ENCODE measurements around the gene MPV17.

Gene MPV17

DNA sequence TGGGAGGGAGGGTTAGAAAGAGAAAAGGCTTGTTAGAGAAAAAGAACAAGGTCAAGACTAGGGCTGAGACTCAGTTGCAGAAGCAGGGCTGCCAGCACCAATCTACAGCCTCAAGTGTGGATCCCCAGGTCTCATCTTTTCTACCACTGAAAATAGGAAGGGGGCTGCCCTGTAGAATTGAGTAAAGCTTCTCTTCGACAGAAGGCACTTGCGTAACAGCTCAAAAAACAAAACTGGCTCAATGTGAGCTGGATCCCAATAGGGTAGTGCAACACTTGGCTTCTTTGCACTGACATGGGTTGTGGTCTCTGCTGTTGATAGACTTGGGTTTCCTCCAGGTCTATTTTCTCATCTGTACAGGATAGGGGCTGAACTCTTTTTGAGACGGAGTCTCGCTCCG, 1.8 kb upstream of the MPV17 start:
- Histone ChIP-seq H3K36me3 (ENCODE audit: control insufficient read depth, low read length) (peaks cover 44% of the 10 kb centered on the region), H3K9me2 (replicated peaks; ENCODE audit: control insufficient read depth, low read length) (no peaks in the 10 kb centered on the region), H3F3A (ENCODE audit: control insufficient read depth, insufficient read depth) (peaks cover 11% of the 10 kb centered on the region), H3K79me2 (ENCODE audit: control insufficient read depth, low read length) (peaks cover 29% of the 10 kb centered on the region), H4K20me1 (ENCODE audit: control insufficient read depth, insufficient read depth, low read depth, low read length) (no peaks in the 10 kb centered on the region), H3K27me3 (ENCODE audit: control insufficient read depth, low read length) (no peaks in the 10 kb centered on the region), H3K4me2 (ENCODE audit: low read length) (0 out of 2 replicates have a peak overlapping the region, but pooled peaks have one; percentile 86), H3K4me1 (ENCODE audit: control insufficient read depth, low read length) (peaks cover 22% of the 10 kb centered on the region), H3K9me3 (ENCODE audit: control insufficient read depth, insufficient read depth, low read length) (no peaks in the 10 kb centered on the region), H3K4me3 (ENCODE audit: low read length) (no peak overlapping the region), H3K27ac (ENCODE audit: low read depth, low read length) (no peak overlapping the region)
- TF ChIP-seq, protein P1, sequence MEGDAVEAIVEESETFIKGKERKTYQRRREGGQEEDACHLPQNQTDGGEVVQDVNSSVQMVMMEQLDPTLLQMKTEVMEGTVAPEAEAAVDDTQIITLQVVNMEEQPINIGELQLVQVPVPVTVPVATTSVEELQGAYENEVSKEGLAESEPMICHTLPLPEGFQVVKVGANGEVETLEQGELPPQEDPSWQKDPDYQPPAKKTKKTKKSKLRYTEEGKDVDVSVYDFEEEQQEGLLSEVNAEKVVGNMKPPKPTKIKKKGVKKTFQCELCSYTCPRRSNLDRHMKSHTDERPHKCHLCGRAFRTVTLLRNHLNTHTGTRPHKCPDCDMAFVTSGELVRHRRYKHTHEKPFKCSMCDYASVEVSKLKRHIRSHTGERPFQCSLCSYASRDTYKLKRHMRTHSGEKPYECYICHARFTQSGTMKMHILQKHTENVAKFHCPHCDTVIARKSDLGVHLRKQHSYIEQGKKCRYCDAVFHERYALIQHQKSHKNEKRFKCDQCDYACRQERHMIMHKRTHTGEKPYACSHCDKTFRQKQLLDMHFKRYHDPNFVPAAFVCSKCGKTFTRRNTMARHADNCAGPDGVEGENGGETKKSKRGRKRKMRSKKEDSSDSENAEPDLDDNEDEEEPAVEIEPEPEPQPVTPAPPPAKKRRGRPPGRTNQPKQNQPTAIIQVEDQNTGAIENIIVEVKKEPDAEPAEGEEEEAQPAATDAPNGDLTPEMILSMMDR (IDR thresholded peaks at IDR 0.05; ENCODE audit: low read depth, low read length, poor library complexity, severe bottlenecking): no peak
- TF ChIP-seq EZH2phosphoT487 (IDR thresholded peaks at IDR 0.05; ENCODE audit: borderline replicate concordance, low read length): no peak

DNA sequence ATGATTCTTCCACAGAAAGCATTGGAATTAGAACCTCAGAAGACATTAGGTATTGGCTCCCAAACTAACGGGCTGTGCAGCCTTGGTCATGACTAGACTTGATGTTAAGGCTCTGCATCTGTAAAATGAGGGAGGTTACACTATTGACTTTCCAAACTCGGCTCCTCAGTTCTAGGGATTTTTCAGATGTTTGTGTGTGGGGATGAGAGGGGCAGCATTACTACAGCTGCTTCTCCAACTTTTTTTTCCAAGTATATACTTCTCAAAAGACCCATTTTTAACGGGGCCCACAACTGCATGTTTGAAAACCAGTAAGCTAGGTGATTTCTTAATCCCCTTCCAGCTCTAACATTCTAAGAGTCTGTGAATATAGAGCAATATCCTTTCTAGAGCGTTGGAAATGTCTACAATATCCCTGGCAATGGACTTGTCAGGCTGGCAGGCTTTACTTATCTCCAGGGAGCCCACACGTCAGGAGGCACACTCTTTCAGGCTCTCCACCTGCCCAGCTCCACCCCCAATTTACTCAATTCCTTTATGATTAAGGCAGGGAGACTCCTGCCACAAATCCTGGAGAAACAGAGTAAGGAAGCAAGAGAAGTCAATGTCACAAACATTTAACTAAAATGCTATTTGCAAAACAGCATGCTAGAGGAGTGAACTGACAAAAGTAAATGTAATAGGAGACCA, 844 bp upstream of the MPV17 start:
- TF ChIP-seq, protein P1 (IDR thresholded peaks at IDR 0.05; ENCODE audit: low read depth, low read length, poor library complexity, severe bottlenecking): no peak
- no peak for TF ChIP-seq EZH2phosphoT487 (IDR thresholded peaks at IDR 0.05; ENCODE audit: borderline replicate concordance, low read length)
- no peaks in the 10 kb centered on the region for H3K9me3 ChIP-seq (ENCODE audit: control insufficient read depth, insufficient read depth, low read length)
- H3K36me3 ChIP-seq (ENCODE audit: control insufficient read depth, low read length): peaks cover 34% of the 10 kb centered on the region
- H3K4me2 ChIP-seq (ENCODE audit: low read length): peak overlapping the region; percentile 86
- no peaks in the 10 kb centered on the region for H3K9me2 ChIP-seq (replicated peaks; ENCODE audit: control insufficient read depth, low read length)
- peak overlapping the region; percentile 86 for H3K4me3 ChIP-seq (ENCODE audit: low read length)
- H3K27me3 ChIP-seq (ENCODE audit: control insufficient read depth, low read length): no peaks in the 10 kb centered on the region
- H3K79me2 ChIP-seq (ENCODE audit: control insufficient read depth, low read length): peaks cover 29% of the 10 kb centered on the region
- H4K20me1 ChIP-seq (ENCODE audit: control insufficient read depth, insufficient read depth, low read depth, low read length): no peaks in the 10 kb centered on the region
- peaks cover 11% of the 10 kb centered on the region for H3F3A ChIP-seq (ENCODE audit: control insufficient read depth, insufficient read depth)
- peaks cover 22% of the 10 kb centered on the region for H3K4me1 ChIP-seq (ENCODE audit: control insufficient read depth, low read length)
- peak overlapping the region; percentile 52 for H3K27ac ChIP-seq (ENCODE audit: low read depth, low read length)

GRCh38 chr2:27322301-27322765, 564 bp downstream of the MPV17 start:
- TF ChIP-seq EZH2phosphoT487 (IDR thresholded peaks at IDR 0.05; ENCODE audit: borderline replicate concordance, low read length): no peak
- TF ChIP-seq, protein P1 (IDR thresholded peaks at IDR 0.05; ENCODE audit: low read depth, low read length, poor library complexity, severe bottlenecking): no peak
- Histone ChIP-seq H3K36me3 (ENCODE audit: control insufficient read depth, low read length) (peaks cover 23% of the 10 kb centered on the region), H3K4me3 (ENCODE audit: low read length) (peak overlapping the region; percentile 86), H3K4me1 (ENCODE audit: control insufficient read depth, low read length) (peaks cover 22% of the 10 kb centered on the region), H3F3A (ENCODE audit: control insufficient read depth, insufficient read depth) (peaks cover 11% of the 10 kb centered on the region), H3K27ac (ENCODE audit: low read depth, low read length) (peak overlapping the region; percentile 52), H3K79me2 (ENCODE audit: control insufficient read depth, low read length) (peaks cover 29% of the 10 kb centered on the region), H3K9me3 (ENCODE audit: control insufficient read depth, insufficient read depth, low read length) (no peaks in the 10 kb centered on the region), H3K4me2 (ENCODE audit: low read length) (peak overlapping the region; percentile 86), H3K9me2 (replicated peaks; ENCODE audit: control insufficient read depth, low read length) (no peaks in the 10 kb centered on the region), H3K27me3 (ENCODE audit: control insufficient read depth, low read length) (no peaks in the 10 kb centered on the region), H4K20me1 (ENCODE audit: control insufficient read depth, insufficient read depth, low read depth, low read length) (no peaks in the 10 kb centered on the region)
